BLaER1 treated with 17β-estradiol and CSF1 and Interleukin-3, amounts not matched to agents 10 nM and 100 nM (cell line): ENCODE data around the gene FADD.
A peak's percentile ranks its signal among the peaks of the same experiment; 100 is the strongest.

Source experiments
- H3K27ac ChIP-seq, 11 experiments: shearing (Covaris generic); formaldehyde crosslinking; 2 replicates each; pipeline ENCODE4 v1.8.1; 2022
- H3K27me3 ChIP-seq, 11 experiments: shearing (Covaris generic); formaldehyde crosslinking; 2 replicates each; pipeline ENCODE4 v1.8.1; 2022
- H3K36me3 ChIP-seq, 11 experiments: shearing (Covaris generic); formaldehyde crosslinking; 2 replicates each; pipeline ENCODE4 v1.8.1; 2022
- H3K4me1 ChIP-seq, 10 experiments: shearing (Covaris generic); formaldehyde crosslinking; 2 replicates each; pipeline ENCODE4 v1.8.1; 2022
- H3K4me2 ChIP-seq, 11 experiments: shearing (Covaris generic); formaldehyde crosslinking; 2 replicates each; pipeline ENCODE4 v1.8.1; 2022
- H3K4me3 ChIP-seq, 10 experiments: shearing (Covaris generic); formaldehyde crosslinking; 2 replicates each; pipeline ENCODE4 v1.8.1; 2022
- H3K9ac ChIP-seq, 11 experiments: shearing (Covaris generic); formaldehyde crosslinking; 2 replicates each; pipeline ENCODE4 v1.8.1; 2022
- H3K9me3 ChIP-seq, 11 experiments: shearing (Covaris generic); formaldehyde crosslinking; replicated peaks in 1 of 11; 2 replicates each; pipeline ENCODE4 v1.8.1; 2022
- H4K20me1 ChIP-seq, 11 experiments: shearing (Covaris generic); formaldehyde crosslinking; 2 replicates each; pipeline ENCODE4 v1.8.1; 2022
- Cebpa-rat ChIP-seq, 11 experiments: shearing (Covaris generic); IDR thresholded peaks; 2 replicates each; pipeline ENCODE4 v1.8.1; 2022

Gene FADD, protein sequence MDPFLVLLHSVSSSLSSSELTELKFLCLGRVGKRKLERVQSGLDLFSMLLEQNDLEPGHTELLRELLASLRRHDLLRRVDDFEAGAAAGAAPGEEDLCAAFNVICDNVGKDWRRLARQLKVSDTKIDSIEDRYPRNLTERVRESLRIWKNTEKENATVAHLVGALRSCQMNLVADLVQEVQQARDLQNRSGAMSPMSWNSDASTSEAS

DNA sequence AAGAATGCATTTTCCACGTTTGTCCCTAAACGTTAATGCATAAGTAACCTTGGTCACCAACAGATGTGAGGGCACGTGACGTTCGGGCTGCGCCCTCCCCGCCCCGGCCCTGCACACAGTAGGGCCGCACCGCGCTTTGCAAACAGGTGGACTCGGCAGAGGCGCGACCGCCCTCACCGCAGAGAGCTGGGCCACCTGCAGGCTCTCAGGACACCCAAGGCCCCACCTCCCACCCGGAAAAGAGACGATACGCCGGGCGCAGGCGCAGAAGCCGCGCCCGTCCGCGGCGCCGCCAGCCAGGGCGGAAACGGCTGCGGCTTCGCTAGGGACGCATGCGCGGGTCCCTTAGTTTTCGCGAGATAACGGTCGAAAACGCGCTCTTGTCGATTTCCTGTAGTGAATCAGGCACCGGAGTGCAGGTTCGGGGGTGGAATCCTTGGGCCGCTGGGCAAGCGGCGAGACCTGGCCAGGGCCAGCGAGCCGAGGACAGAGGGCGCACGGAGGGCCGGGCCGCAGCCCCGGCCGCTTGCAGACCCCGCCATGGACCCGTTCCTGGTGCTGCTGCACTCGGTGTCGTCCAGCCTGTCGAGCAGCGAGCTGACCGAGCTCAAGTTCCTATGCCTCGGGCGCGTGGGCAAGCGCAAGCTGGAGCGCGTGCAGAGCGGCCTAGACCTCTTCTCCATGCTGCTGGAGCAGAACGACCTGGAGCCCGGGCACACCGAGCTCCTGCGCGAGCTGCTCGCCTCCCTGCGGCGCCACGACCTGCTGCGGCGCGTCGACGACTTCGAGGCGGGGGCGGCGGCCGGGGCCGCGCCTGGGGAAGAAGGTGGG lies at the start of gene FADD:
Gene FADD (plus strand): TSS at position 377 of the 831 bp plus-strand sequence. CDS start 164 bp downstream, at position 541.
- peaks cover 30 to 57% (median 40%) of the 10 kb centered on the region in 10 experiments for H3K4me1 ChIP-seq
- 0 out of 22 replicates have a peak, but pooled peaks cover 0 to 3% (median 0%) of the 10 kb centered on the region in 11 experiments for H3K9me3 ChIP-seq
- peak within 1 kb of the TSS; percentile 72 to 99 (median 97) for H3K27ac ChIP-seq
- peaks cover 42 to 43% (median 43%) of the 10 kb centered on the region in 11 experiments for H4K20me1 ChIP-seq
- peaks cover 30 to 39% (median 36%) of the 10 kb centered on the region in 11 experiments for H3K36me3 ChIP-seq
- H3K27me3 ChIP-seq = no peaks in the 10 kb centered on the region
- peak within 1 kb of the TSS; percentile 91 to 99 (median 98) for H3K9ac ChIP-seq
- H3K4me2 ChIP-seq = peak within 1 kb of the TSS; percentile 87 to 99 (median 98)
- peak within 1 kb of the TSS; percentile 84 to 99 (median 90) for H3K4me3 ChIP-seq
- TF ChIP-seq Cebpa-rat (IDR thresholded peaks at IDR 0.05) = no peak

DNA sequence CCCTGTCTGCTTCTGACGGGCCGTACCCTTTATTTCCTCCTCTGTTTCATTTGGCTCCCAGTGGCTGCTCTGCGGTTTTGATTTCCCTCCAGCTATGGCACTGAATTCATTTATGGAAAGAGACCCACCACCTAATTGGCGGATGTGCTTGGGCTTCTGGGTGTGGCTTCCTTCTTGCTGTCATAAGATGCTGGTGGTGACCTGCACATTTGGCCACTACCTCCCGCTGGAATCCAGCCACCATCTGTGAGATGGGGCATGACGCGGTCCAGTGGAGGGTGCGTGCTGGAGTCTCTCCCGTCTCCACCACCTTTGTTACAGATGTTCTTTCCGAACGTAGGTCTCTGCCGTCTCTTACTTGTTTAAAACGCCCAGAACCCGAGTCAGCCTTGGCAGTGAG lies 47.7 kb upstream of the FADD start:
- no peaks in the 10 kb centered on the region for H3K36me3 ChIP-seq
- peaks cover 50 to 99% (median 96%) of the 10 kb centered on the region in 10 experiments for H3K4me1 ChIP-seq
- H3K9me3 ChIP-seq = peaks cover 0 to 12% (median 8%) of the 10 kb centered on the region in 11 experiments; a peak in 7 of 22 replicates
- H3K27ac ChIP-seq = peak overlapping the region in 9 of 11 experiments; percentile 7 to 92 (median 64); a peak in 17 of 22 replicates
- peaks cover 0 to 18% (median 0%) of the 10 kb centered on the region in 11 experiments; a peak in 4 of 22 replicates for H3K27me3 ChIP-seq
- H3K4me2 ChIP-seq = peak overlapping the region; percentile 75 to 95 (median 88)
- peak overlapping the region in 8 of 10 experiments; percentile 4 to 56 (median 37); a peak in 13 of 20 replicates for H3K4me3 ChIP-seq
- TF ChIP-seq Cebpa-rat (IDR thresholded peaks at IDR 0.05) = no peak
- H4K20me1 ChIP-seq = no peaks in the 10 kb centered on the region
- peak overlapping the region in 9 of 11 experiments; percentile 10 to 71 (median 42); a peak in 13 of 22 replicates for H3K9ac ChIP-seq

- Histone ChIP-seq H3K4me2 (peak overlapping the region; percentile 75 to 95 (median 88)), H3K36me3 (no peaks in the 10 kb centered on the region), H3K9me3 (peaks cover 0 to 12% (median 8%) of the 10 kb centered on the region in 11 experiments; a peak in 7 of 22 replicates), H4K20me1 (no peaks in the 10 kb centered on the region), H3K9ac (peak overlapping the region in 4 of 11 experiments; percentile 32 to 71 (median 65); a peak in 3 of 22 replicates), H3K27ac (peak overlapping the region in 5 of 11 experiments; percentile 64 to 92 (median 74); a peak in 6 of 22 replicates), H3K27me3 (peaks cover 0 to 18% (median 0%) of the 10 kb centered on the region in 11 experiments; a peak in 4 of 22 replicates), H3K4me3 (no peak overlapping the region), H3K4me1 (peaks cover 50 to 90% (median 87%) of the 10 kb centered on the region in 10 experiments)
- no peak for TF ChIP-seq Cebpa-rat (IDR thresholded peaks at IDR 0.05)
These were observed 46.6 kb upstream of the FADD start for GRCh38 chr11:70156291-70157037.

DNA sequence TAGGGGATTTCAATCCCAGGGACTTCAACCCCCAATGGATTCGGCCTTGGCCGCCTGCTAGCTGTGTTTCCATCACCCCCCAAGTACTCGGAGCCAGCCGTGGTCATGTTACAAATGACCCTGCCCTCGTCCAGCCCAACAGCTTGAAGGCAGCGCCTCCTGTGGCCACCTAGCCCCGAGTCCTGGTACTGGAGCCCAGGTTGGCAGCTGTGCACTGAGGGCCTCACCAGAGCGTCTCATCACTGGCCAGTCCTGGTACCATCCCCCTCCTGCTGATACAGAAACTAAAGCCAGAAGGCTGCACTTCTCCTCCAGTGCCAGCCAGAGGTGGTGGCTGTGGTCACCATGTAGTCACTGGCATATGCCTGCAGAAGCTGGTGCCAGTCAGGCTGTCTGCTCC lies 44.9 kb upstream of the FADD start:
- no peak overlapping the region for H3K4me3 ChIP-seq
- H3K27ac ChIP-seq = peak overlapping the region in 1 of 11 experiments; percentile 35; a peak in 2 of 22 replicates
- H3K27me3 ChIP-seq = peaks cover 0 to 18% (median 0%) of the 10 kb centered on the region in 11 experiments; a peak in 4 of 22 replicates
- TF ChIP-seq Cebpa-rat (IDR thresholded peaks at IDR 0.05) = no peak
- H3K36me3 ChIP-seq = no peaks in the 10 kb centered on the region
- H4K20me1 ChIP-seq = no peaks in the 10 kb centered on the region
- H3K9me3 ChIP-seq = peaks cover 0 to 2% (median under 1%) of the 10 kb centered on the region in 11 experiments; a peak in 6 of 22 replicates
- peak overlapping the region; percentile 18 to 95 (median 86); a peak in 20 of 22 replicates for H3K4me2 ChIP-seq
- H3K9ac ChIP-seq = no peak overlapping the region; a peak in 1 of 22 replicates
- peaks cover 42 to 77% (median 71%) of the 10 kb centered on the region in 10 experiments for H3K4me1 ChIP-seq

GRCh38 chr11:70158757-70159389 lies 44.2 kb upstream of the FADD start:
- Histone ChIP-seq H3K4me2 (peak overlapping the region; percentile 18 to 95 (median 86); a peak in 21 of 22 replicates), H3K36me3 (no peaks in the 10 kb centered on the region), H3K27me3 (peaks cover 0 to 18% (median 0%) of the 10 kb centered on the region in 11 experiments; a peak in 4 of 22 replicates), H3K4me1 (peaks cover 36 to 70% (median 64%) of the 10 kb centered on the region in 10 experiments), H4K20me1 (no peaks in the 10 kb centered on the region), H3K4me3 (no peak overlapping the region), H3K9ac (no peak overlapping the region), H3K9me3 (no peaks in the 10 kb centered on the region), H3K27ac (peak overlapping the region in 2 of 11 experiments; percentile 6 to 35; a peak in 3 of 22 replicates)
- TF ChIP-seq Cebpa-rat (IDR thresholded peaks at IDR 0.05) = no peak

- Histone ChIP-seq H3K36me3 (no peaks in the 10 kb centered on the region), H3K4me3 (no peak overlapping the region), H3K9ac (no peak overlapping the region), H4K20me1 (no peaks in the 10 kb centered on the region), H3K4me2 (peak overlapping the region in 9 of 11 experiments; percentile 7 to 89 (median 34); a peak in 19 of 22 replicates), H3K4me1 (peaks cover 26 to 60% (median 54%) of the 10 kb centered on the region in 10 experiments), H3K9me3 (no peaks in the 10 kb centered on the region), H3K27me3 (peaks cover 0 to 16% (median 0%) of the 10 kb centered on the region in 11 experiments; a peak in 4 of 22 replicates), H3K27ac (peak overlapping the region in 1 of 11 experiments; percentile 6; a peak in 1 of 22 replicates)
- TF ChIP-seq Cebpa-rat (IDR thresholded peaks at IDR 0.05) = no peak
These were observed 43.2 kb upstream of the FADD start for GRCh38 chr11:70159627-70160570.

- no peak overlapping the region for H3K27ac ChIP-seq
- H3K4me2 ChIP-seq = no peak overlapping the region
- peaks cover 13 to 47% (median 42%) of the 10 kb centered on the region in 10 experiments for H3K4me1 ChIP-seq
- no peaks in the 10 kb centered on the region for H4K20me1 ChIP-seq
- no peaks in the 10 kb centered on the region for H3K36me3 ChIP-seq
- H3K27me3 ChIP-seq = peaks cover 0 to 3% (median 0%) of the 10 kb centered on the region in 11 experiments; a peak in 2 of 22 replicates
- H3K4me3 ChIP-seq = no peak overlapping the region
- H3K9ac ChIP-seq = no peak overlapping the region
- H3K9me3 ChIP-seq = no peaks in the 10 kb centered on the region
- TF ChIP-seq Cebpa-rat (IDR thresholded peaks at IDR 0.05) = no peak
These were observed 42.0 kb upstream of the FADD start for GRCh38 chr11:70161043-70161625.
